Liver (tissue), 3 donors: Measurements from ENCODE around the gene C3orf18.
A peak's percentile ranks its signal among the peaks of the same experiment; 100 is the strongest.

Experiments used
- EGR1 ChIP-seq, 2 donors: IDR thresholded peaks; 2 replicates each; pipeline ENCODE4 v1.6.1; 2016 to 2018; ENCODE audit warnings: antibody characterized with exemption in 2 of 2, low read depth in 2 of 2
- MAX ChIP-seq: IDR thresholded peaks from 2 replicates; pipeline ENCODE4 v1.6.1; 2016; ENCODE audit warnings: antibody characterized with exemption
- RAD21 ChIP-seq, 2 donors: IDR thresholded peaks; 2 replicates each; pipeline ENCODE4 v1.6.1; 2016; ENCODE audit warnings: antibody characterized with exemption in 2 of 2, mild to moderate bottlenecking in 2 of 2
- REST ChIP-seq: IDR thresholded peaks from 2 replicates; pipeline ENCODE4 v1.6.1; 2016; ENCODE audit warnings: antibody characterized with exemption, mild to moderate bottlenecking
- SP1 ChIP-seq: IDR thresholded peaks from 2 replicates; pipeline ENCODE4 v1.6.1; 2018; ENCODE audit warnings: antibody characterized with exemption, mild to moderate bottlenecking
- TAF1 ChIP-seq: conservative IDR thresholded peaks from 2 replicates; pipeline ENCODE4 v1.6.1; 2016; ENCODE audit warnings: antibody characterized with exemption, mild to moderate bottlenecking
- YY1 ChIP-seq: IDR thresholded peaks from 2 replicates; pipeline ENCODE4 v1.6.1; 2016; ENCODE audit warnings: antibody characterized with exemption, mild to moderate bottlenecking
- TF ChIP-seq, protein P1 (sequence below): fragments of 150-350 bp; IDR thresholded peaks from 2 replicates; pipeline ENCODE4 v1.5.1; 2017; ENCODE audit warnings: improper control_type of control experiment, low read depth, low read length; ENCODE audit not compliant: missing input control
- donor health status: healthy.
- donor health status: healthy.

- TF ChIP-seq, protein P1, sequence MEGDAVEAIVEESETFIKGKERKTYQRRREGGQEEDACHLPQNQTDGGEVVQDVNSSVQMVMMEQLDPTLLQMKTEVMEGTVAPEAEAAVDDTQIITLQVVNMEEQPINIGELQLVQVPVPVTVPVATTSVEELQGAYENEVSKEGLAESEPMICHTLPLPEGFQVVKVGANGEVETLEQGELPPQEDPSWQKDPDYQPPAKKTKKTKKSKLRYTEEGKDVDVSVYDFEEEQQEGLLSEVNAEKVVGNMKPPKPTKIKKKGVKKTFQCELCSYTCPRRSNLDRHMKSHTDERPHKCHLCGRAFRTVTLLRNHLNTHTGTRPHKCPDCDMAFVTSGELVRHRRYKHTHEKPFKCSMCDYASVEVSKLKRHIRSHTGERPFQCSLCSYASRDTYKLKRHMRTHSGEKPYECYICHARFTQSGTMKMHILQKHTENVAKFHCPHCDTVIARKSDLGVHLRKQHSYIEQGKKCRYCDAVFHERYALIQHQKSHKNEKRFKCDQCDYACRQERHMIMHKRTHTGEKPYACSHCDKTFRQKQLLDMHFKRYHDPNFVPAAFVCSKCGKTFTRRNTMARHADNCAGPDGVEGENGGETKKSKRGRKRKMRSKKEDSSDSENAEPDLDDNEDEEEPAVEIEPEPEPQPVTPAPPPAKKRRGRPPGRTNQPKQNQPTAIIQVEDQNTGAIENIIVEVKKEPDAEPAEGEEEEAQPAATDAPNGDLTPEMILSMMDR = no peak
- TF ChIP-seq TAF1 = no peak
- TF ChIP-seq EGR1 (IDR thresholded peaks at IDR 0.05; ENCODE audit: low read depth in 2 of 2) = peak in 1 of 2 donors; percentile 33
- TF ChIP-seq RAD21 (IDR thresholded peaks at IDR 0.05) = peak in 1 of 2 donors; percentile 51
- peak; percentile 80 for TF ChIP-seq SP1
- peak; percentile 54 for TF ChIP-seq REST
- peak; percentile 43 for TF ChIP-seq YY1
- TF ChIP-seq MAX = peak; percentile 45
Measured at GRCh38 chr3:50605901-50606326, 38.4 kb upstream of the C3orf18 start.
